ENCODE results near the gene PPP2R3A.

DNA sequence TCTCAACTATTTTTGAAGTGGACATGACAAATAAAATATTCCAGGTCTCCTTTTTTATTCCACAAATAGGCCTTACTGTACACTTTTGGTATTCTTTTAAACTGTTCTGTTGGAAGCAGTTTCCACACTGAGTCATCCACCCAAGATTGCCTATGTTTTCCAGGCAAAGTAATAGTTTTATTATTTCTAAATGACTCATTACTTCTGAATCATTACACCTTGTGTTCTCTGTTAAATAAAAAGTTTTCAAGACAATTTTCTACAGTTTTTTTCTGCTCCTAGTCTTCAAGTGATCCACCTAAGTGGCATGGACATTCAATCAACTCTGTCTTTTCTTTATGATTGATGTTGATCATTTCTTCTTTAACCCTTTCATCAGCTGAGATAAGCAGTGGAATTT is 26.5 kb downstream of the PPP2R3A start:
- TF ChIP-seq CTCF (IDR thresholded peaks at IDR 0.05; ENCODE audit: low read length): no peak
- no peak for TF ChIP-seq EZH2 (optimal IDR thresholded peaks at IDR 0.05; ENCODE audit: low read depth, low read length)
- TF ChIP-seq EZH2phosphoT487 (IDR thresholded peaks at IDR 0.05; ENCODE audit: low read length): no peak
